NCI-H2196 treated with DMSO at 0.1 percent for 48 hours (cell line): ENCODE results near the gene MAT2A.
"Not testable (repeated sequence)": the region's sequence is repeated elsewhere in the genome, so short reads cannot be mapped to it uniquely, and the experiment has no call there.

Experiments used
- DNase-seq: peaks from one replicate; lab custom pipeline; 2025; ENCODE audit not compliant: unreplicated experiment; lab: John Stamatoyannopoulos, UW

The MAT2A gene

DNA sequence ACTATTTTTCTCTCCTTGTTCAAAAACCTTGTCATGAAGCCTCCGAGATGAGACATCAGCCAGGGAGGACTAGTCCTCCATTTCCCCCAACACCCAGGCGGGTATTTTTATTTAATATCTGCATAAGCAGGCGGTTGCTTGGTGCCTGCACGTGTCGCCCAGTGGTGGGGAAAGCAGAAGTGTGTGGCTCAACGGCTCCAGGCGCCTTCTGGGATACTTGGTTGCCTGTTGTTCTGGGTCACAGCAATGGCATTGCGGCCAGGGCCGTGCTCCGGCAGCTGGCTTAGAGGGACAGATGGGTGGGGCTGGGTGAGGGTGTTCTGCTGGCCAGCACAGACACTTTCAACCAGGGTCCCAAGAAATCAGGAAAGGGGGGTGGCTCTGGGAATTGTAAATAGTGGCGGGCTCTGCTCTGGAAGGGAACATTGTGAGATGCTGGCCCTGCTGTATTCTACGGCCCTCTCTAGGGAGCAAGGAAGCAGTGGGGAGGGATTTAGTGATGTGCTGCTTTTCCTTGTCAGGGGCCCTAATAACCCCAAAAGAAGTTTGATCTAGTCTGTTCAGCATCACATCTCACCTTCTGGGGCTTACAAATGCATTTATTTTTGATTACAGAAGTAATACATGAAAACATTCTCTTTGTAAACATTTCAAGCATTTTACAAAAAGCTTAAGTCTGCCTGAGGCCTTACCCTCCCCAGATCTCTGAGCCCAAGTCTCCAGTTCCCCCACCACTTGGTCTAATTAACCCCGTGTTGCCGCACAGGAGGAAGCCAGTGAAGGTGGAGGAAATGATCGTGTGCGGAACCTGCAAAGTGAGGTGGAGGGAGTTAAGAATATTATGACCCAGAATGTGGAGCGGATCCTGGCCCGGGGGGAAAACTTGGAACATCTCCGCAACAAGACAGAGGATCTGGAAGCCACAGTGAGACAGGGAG, 39.5 kb downstream of the MAT2A start:
- DNase-seq: no peak

- no peak for DNase-seq
These were observed 40.4 kb downstream of the MAT2A start for GRCh38 chr2:85579266-85579935.

DNA sequence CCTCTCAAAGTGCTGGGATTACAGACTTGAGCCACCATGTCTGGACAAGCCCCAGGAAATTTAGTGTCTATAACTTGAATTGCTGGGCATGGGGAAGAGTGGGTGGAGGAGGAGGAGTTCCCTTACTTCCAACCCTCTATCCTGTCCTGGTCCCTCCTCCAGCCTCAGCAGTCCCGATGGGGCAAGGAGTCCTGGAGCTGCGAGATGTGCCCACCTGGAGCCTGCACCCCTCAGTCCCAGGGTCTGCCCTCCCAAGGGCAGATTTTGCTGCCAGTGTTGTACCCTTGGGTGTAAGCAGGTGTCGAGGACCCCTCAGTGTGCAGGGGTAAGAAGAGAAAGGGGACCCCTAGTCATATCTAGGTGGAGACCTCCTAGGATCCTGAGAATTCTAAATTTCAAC, 41.2 kb downstream of the MAT2A start:
- no peak for DNase-seq

DNA sequence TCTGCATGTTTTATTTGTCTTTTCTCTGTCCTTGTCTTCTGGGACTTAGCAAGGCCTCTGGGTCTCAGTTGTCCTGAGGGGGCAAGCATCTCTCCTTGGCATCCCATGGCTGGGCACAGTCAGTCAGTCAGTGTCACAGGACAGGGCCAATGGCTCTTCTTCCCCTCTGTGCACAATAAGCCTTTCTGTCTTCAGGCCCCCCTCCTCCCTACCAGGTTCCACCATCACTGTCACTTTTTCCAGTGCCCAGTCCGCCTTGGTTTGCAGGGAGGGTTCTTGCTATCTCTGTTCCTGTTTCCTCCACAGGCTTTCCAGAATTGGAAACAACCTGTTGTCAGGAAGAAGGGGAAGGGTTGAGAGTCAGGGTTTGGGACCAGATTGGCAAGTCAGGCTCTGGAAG, 43.5 kb downstream of the MAT2A start:
- DNase-seq: no peak

DNA sequence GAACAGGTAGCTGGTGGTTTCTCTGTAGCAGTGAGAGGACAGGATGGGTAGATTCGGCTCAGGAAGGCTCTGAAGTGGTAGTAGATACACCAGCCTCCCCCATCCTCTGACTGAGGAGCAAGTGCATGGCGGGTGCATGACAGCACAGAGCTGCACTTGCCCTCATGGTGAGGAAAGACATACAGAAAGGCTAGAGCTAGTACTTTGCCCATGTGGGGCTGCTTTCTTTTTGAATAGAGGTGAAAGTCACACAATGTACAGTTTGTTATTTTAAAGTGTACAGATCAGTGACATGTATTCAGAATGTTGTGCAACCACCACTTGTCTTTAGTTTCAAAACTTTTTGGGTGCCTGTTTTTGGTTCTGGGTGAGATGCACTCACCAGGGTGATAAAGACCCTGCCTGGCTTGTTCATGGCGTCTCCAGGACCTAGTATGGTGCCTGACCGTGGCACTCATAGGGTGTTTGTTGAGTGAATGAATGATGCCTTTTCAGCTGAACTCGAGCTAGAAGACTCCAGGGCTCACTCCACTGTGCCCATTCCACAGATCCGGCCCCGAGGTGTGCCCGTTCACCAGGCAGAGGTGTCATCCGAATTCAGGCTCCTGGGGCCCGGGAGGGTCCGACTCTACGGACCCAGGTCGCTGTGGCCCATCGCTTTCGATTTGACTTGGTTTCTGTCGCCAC, 44.8 kb downstream of the MAT2A start:
- DNase-seq: no peak

DNA sequence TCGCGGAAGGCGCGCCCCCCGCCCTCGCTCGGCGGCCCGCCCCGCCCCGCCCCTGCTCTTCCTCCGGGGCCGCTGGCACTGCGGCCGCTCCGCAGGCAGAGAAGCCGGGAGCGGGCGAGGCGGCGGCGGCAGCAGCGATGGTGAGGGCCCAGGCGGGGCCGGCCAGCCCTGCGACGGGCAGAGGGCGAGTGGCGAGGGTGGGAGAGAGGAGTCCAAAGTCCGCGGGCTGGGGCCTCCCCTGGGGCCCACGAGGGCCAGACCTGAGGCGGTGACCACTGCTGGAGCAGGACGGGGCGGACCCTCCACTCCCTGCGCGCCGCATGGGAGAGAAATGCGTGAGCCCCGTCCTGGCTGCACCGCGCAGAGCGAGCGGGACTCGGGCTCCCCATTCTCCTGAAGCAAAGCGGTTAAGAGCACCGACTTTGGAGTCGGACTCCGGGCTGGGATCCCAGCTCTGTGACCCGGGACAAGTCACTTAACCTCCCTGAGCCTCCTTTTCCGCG, 45.4 kb downstream of the MAT2A start, which contains the start of gene VAMP5:
TSS of gene VAMP5 (plus strand) at position 78 of the 503 bp plus-strand sequence. CDS start at position 138, 60 bp downstream.
- DNase-seq: no peak

GRCh38 chr2:85584857-85585780, 46.2 kb downstream of the MAT2A start:
- no peak for DNase-seq

GRCh38 chr2:85585781-85586105, 46.8 kb downstream of the MAT2A start:
- no peak for DNase-seq

DNA sequence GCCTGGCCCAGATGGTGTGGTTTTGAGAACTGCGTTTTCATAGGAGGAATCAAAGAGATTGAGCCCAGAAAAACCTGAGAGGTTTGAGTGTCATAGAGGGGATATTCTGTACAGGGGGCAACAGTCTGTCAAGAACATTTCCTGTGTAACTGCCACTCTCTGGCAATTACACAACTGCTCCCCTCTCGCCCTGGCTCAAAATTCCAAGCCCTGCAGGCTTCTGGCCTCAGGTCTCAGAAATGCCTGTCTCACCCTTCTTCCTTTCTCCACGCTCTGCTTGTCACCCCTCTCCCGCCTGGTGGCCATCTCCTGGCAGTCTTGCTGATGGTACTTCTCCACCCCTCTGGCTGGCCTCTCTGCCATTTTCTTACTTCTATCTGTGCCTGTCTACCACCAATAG, 49.3 kb downstream of the MAT2A start:
- no peak for DNase-seq

- DNase-seq: no peak
These were observed 49.7 kb downstream of the MAT2A start for GRCh38 chr2:85588645-85589044.

GRCh38 chr2:85589181-85589580, 50.2 kb downstream of the MAT2A start:
- DNase-seq: no peak

DNA sequence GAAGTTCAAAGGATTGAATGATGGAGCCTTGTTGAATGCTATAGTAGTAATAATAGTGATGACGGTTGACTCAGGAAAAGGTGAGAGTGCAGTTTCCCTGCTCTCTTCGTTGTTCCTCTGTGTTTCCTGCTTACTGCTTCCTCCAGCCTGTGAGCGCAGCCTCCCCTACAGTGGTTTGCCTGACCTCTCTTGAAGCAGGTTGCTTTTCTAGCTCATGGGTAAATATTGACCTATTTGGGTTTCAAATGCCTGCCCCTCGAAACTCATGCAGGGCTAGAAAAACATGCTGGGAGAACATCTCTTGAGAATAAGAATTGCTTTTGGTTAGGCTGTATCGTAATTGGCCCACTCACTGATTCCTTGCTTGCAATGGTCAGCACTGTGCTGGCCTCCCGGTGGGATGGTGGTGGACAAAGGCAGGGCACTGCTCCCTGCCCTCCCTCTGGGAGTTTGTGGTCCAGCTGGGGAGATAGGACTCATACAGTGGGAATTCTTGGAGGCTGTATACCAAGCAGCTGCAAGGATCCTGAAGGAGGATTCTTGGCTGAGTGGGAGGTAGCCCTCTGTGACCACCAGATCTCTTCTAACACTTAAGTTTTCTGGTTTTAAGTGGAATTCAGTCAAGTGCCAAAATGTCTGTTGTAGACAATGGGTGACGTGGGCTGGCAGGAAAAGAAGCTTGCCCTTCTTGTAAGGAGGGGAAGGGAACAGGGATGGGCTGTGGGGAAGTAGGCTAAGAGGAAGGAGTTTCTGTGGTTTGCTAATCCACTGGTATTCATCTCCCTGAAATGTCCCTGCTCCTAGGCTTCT, 51.2 kb downstream of the MAT2A start:
- no peak for DNase-seq

GRCh38 chr2:85590950-85591349, 52.0 kb downstream of the MAT2A start:
- no peak for DNase-seq

DNA sequence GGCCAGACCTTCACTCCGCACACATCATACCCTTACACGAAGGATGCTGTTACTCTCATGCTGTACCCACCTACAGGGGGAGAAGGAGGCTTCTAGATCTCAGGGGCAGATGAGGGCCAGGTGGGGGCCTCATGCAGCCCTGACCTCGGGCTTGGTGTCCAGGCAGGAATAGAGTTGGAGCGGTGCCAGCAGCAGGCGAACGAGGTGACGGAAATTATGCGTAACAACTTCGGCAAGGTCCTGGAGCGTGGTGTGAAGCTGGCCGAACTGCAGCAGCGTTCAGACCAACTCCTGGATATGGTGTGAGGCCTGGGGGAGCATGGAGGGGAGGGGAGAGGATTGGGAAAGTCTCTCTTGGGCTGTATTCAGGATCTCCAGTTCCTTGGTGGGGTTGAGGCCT, 52.6 kb downstream of the MAT2A start:
- DNase-seq: no peak

GRCh38 chr2:85592299-85592698, 53.3 kb downstream of the MAT2A start:
- DNase-seq: not testable (repeated sequence)

GRCh38 chr2:85593023-85593422, 54.1 kb downstream of the MAT2A start:
- no peak for DNase-seq
